ENCODE results near the gene BMP6.

The BMP6 gene

GRCh38 chr6:7720346-7720745 lies 5.6 kb upstream of the BMP6 start:
- DNase-seq (ENCODE audit: low spot score), result no peak

DNA sequence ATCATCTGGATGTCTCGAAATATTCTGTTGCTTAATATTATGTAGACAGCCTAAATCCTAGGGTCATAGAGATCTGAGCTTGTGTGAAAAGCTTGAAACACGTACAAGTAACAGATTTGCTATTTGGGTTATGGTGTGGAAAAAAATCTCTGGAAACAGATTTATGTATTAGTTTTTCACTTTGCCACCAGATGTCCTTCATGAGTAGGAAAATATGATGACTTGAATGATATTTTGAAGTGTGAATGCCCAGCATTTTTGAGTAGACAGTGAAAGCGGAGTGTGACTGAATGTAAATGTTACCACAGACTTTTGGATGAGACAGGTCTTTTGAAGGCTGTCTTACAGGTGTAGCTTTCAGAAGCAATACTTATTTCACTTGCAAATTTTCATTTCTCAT lies 4.2 kb upstream of the BMP6 start:
- DNase-seq (ENCODE audit: low spot score), result no peak

DNA sequence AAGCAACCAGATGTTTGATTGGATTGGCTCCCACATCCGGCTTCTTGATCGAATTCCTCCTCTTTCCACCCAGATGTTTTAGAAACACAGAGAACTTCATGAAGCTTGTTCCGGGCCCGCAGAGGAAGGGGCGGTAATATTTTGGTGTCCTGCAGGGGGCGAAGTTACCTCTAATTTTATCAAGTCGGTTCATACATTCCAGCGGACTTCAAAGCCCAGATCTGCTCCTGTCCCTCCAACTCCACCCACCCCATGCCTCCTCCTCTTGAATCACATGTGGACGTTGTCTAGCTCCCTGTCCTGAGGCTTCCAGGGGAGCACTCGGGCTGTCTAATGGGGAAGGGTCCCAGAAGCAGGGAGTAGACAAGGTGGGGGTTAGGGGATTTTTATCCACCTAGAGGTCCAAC lies 2.9 kb upstream of the BMP6 start:
- peak; percentile 55 for DNase-seq (ENCODE audit: low spot score)

GRCh38 chr6:7723554-7723953 lies 2.3 kb upstream of the BMP6 start:
- no peak for DNase-seq (ENCODE audit: low spot score)

DNA sequence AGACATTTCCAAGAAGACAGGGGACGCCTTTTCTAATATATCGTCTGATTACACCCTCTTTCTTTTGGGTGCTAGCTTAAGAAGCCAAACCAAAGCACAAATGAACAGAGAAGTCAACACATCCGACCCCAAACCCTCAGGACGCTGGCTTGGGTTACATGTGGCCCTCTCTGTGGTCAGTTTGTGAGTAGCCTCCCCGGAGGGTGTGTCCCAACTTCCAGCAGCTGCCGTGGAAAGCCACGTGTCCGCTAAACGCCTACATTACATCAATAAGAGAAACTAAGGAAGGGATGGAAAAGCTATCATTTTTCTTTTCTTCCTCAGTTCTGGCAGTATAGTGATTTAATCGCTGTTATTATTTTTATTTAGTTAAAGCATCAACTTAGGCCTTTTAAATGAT lies 487 bp upstream of the BMP6 start:
- DNase-seq (ENCODE audit: low spot score), result no peak

DNA sequence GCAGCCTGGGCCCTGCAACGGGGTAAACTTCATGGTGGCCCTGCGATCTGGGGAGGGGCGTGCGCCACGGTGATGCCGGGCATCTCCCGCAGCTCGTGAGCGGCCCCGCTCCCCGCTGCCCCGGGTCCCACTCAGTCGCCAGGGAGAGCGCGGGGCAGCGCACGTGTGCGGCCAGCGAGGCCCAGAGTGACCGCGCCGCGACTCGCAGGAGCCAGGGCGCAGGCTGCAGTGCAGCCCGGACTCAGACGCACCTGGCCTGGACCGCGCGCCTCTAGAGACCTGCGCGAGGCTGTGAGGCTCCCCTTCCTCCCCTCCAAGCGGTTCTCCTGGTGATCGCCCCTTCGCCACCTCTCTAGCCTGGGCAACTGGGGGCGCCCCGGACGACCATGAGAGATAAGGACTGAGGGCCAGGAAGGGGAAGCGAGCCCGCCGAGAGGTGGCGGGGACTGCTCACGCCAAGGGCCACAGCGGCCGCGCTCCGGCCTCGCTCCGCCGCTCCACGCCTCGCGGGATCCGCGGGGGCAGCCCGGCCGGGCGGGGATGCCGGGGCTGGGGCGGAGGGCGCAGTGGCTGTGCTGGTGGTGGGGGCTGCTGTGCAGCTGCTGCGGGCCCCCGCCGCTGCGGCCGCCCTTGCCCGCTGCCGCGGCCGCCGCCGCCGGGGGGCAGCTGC lies 652 bp downstream of the BMP6 start:
- peak; percentile 34 for DNase-seq (ENCODE audit: low spot score)

DNA sequence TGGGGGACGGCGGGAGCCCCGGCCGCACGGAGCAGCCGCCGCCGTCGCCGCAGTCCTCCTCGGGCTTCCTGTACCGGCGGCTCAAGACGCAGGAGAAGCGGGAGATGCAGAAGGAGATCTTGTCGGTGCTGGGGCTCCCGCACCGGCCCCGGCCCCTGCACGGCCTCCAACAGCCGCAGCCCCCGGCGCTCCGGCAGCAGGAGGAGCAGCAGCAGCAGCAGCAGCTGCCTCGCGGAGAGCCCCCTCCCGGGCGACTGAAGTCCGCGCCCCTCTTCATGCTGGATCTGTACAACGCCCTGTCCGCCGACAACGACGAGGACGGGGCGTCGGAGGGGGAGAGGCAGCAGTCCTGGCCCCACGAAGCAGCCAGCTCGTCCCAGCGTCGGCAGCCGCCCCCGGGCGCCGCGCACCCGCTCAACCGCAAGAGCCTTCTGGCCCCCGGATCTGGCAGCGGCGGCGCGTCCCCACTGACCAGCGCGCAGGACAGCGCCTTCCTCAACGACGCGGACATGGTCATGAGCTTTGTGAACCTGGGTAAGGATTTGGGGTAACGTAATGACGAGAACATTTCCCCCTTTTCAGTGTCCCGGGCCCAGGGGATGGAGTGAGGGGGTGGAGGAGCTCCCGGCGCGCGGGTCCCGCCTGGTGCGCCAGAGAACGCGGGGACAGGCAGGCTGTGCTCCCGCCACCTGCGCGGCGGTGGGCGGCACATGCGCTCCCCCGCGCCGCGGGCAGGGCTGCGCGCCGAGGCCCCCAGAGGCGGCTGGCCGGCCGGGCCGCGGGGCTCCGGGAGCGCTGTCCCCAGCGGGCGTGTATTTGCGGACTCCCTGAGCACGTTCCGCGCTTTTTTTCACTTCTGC lies 1.4 kb downstream of the BMP6 start:
- DNase-seq (ENCODE audit: low spot score), result no peak

DNA sequence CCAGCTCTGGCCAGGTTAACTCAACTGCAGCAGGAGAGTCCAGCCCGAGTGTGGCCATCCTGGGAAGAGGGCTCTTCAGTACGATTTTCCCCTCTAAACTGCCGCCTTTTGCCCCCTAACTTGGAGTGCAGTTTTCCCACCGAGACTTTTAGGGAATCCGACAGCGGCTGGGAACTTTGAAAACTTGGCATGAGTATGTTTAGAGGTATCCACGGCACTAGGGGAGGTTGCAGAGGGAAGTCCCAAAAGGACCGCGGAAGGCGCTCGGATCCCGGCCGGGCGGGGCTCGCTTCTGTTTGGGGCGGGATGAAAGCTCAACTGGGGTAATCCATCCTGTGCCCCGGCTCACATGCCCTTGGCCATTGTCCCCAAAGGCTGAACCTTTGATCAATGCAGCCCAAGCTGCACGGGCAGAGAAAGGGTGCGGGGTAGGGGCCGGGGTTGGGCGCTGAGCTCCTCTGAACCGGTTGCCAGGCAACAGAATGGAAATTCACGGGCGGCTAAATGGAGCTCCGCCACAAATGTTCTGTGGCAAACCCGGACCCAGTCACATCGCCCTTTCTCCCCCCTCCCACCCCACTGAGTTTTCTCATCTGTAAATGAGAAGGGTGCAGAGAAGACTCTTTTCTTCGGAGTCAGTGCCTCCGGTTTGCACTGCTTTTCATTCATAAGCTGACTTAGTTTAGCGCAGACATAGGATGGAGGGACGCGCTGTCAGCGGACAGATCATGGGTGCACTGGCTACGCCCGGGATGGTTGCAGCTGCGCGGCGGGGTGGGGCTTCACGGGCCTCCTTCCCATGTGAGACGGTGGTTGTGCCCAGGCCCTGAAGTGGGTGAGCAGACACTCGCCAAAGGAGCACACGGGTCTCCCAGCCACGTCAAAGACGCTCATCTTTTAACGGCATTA lies 2.3 kb downstream of the BMP6 start:
- no peak for DNase-seq (ENCODE audit: low spot score)

- DNase-seq (ENCODE audit: low spot score), result no peak
Observed at GRCh38 chr6:7728855-7729590, 3.1 kb downstream of the BMP6 start.

- DNase-seq (ENCODE audit: low spot score), result no peak
Observed at GRCh38 chr6:7730001-7730783, 4.3 kb downstream of the BMP6 start.

GRCh38 chr6:7730784-7731227 lies 4.9 kb downstream of the BMP6 start:
- no peak for DNase-seq (ENCODE audit: low spot score)

- DNase-seq (ENCODE audit: low spot score), result no peak
Observed at GRCh38 chr6:7731294-7731693, 5.4 kb downstream of the BMP6 start.

DNA sequence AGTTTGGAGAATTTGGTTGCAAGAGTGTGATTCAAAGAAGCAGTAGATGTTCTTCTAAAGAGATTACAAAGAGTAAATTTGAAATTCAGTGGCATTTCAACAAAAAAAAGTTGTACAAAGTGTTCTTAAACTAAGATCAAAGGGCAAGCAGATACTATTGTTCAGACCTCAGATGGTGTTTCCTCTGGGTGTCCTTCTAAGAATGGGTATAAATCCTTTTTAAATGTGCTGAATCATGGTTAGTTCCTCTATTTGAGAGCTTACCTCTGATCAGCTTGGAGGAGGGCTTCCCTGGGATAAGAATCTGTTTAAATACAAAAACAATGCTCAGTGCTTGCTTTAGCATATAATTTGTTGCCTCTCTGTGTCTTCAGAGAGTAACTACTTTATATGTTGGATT lies 6.3 kb downstream of the BMP6 start:
- no peak for DNase-seq (ENCODE audit: low spot score)

DNA sequence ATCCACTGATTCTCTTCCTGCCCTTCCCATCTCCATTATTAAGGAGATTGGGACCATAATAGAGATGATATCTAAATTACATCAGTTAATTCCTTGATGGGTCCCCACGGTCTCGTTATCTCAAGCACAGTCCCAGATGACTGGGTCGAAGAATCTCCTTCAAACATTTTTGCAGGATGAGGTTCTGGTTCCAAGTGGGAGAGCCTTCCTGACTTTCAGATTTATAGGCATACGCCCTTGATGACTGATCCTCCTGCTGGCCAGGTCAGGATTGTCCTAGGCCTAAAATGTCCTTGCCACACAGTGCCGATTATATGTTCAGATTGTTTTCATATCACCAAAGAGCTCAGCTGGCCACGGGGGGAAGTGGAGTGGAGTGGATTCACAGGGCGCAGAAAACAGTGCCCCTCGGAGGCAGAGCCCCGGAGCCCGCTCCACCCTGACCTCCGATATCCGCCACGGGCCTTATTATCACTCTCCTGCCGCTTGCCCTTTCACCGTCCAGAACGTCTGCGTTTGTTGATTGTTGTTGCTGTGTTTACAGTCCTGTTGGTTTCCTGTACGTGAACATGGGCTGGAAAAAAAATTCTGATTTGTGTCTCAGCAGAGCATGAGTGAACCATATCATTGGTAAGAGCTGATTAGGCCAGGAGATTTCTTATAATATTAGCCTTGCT lies 8.9 kb downstream of the BMP6 start:
- DNase-seq (ENCODE audit: low spot score), result no peak

- DNase-seq (ENCODE audit: low spot score), result no peak
Observed at GRCh38 chr6:7737106-7737505, 11.2 kb downstream of the BMP6 start.

DNA sequence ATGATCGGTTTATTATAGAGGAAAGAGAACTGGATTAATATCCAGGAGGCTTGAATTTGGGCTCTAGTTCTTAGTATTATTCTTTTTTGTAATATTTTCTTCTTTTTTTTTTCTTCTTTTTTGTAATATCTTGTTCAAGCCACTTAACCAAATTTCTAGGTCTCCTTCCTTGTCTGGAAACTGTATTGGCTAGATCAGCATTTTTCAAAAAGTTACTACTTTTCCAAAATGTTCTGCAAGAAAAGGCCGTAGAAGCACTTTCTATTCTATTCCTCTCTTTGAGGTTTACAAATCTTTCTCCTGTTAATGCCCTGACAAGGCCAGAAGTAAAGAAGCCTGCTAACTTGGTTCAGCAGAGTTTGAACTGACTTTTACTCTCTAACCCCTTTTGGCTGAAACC lies 12.0 kb downstream of the BMP6 start:
- DNase-seq (ENCODE audit: low spot score), result no peak

- no peak for DNase-seq (ENCODE audit: low spot score)
Observed at GRCh38 chr6:7742223-7742785, 16.4 kb downstream of the BMP6 start.

DNA sequence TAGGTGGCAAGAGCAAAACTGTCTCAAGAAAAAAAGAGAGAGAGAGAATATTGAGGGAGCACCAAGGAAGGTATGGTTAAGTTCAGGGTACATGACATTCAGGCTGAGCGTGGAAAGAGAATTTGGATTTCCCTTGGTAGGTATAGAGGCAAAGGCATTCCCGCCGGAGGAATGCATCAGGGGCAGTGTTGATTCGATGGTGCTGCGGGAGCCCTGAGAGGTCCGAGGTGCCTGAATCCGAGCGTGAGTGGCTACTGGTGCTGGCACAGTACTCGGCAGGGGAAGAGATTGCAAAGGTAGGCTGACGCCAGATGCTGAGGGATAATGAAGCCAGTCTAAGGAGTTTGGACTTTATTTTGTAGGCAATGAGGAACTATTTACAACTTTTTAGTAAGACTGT lies 20.0 kb downstream of the BMP6 start:
- DNase-seq (ENCODE audit: low spot score), result no peak

DNA sequence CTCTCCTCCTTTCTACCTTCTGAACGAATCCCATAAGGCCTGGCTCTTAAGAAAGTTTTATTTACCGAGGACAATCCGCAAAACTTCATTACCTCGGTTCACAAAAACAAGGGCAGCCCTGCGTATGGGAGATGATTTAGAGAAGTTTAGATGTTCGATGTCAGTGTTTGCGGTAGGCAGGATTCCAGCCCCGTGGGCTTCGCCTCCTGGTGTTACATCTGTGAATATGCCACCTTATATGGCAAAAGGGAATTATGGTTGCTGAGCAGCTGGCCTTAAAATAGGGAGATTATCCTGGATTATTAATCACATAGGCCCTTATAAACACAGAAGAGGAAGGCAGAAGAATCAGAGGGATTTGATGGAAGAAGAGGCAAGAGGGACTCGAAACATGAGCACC lies 21.1 kb downstream of the BMP6 start:
- no peak for DNase-seq (ENCODE audit: low spot score)

DNA sequence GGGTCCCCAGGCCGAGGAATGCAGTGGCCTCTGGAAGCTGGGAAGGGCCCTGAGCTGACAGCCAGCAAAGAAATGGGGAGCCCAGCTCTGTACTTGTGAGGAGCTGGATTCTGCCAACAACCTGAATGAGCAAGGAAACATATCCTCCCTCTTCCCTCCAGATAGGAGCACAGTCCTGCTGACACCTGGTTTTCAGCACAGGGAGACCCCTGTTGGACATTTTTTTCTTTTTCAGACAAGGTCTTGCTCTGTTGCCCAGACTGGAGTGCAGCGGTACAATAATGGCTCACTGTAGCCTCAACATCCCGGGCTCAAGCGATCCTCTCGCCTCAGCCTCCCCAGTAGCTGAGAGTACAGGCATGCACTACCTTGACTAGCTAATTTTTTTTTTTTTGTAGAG lies 21.5 kb downstream of the BMP6 start:
- no peak for DNase-seq (ENCODE audit: low spot score)
